Measurements from ENCODE around the gene FSD1. TPM values are rescaled to one million over a fixed set of nuclear protein-coding genes. Genes with fewer than 3 reads are reported as not detected.

Gene FSD1
- total and polyA plus RNA-seq, 9 of the 15 experiments (the other 6 are each of a cell fraction or from before 2014, with no cell fraction given) = 0.11 to 1.9 (median 0.94) TPM; not detected in 1

DNA sequence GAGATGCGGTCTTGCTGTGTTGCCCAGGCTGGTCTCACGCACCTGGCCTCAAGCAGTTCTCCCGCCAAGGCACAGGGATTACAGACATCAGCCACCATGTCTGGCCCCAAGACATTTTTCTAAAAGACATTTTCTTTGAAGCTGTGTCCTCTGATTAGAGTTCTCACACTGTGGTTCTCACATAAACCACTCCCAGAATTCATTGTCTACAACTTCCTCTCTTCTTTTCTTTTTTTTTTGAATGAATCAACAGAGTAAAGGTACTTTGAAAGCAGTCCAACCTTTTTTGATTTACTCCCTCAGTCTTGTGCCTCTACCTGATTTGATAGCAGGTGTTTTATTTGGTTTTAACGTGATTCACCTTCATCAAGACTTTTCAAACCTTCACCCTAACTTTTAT lies 39.6 kb upstream of the FSD1 start:
- CTCF ChIA-PET (ENCODE audit: low intra/inter-chr PET ratio) = interaction anchor here (0.6 kb wide), 1 partner anchor 88 kb away, joined by 3 read pairs; no protein-coding TSS in a partner anchor
- 62% methylated on average over 4 of the region's 4 CpGs for WGBS (ENCODE audit: insufficient coverage, low coverage, missing lambda C conversion rate)
- H3K27ac ChIP-seq (ENCODE audit: extremely low read depth, low read depth, low read length) = no peak overlapping the region
- POLR2A ChIA-PET = no interaction called here
- H3K79me2 ChIP-seq (ENCODE audit: control insufficient read depth, insufficient read depth, low read length) = no peaks in the 10 kb centered on the region
- no peak overlapping the region for H3K9ac ChIP-seq (ENCODE audit: insufficient read depth in 1 of 2, low read depth in 2 of 2, low read length in 2 of 2)
- no peak for FAIRE-seq
- peaks cover 47% of the 10 kb centered on the region; the same call in 2 of the 3 replicates for H3K36me3 ChIP-seq (ENCODE audit: control insufficient read depth, insufficient read depth, low read length)
- no peak overlapping the region for H3K4me2 ChIP-seq (ENCODE audit: insufficient read depth, low read length)
- no peaks in the 10 kb centered on the region for H3K27me3 ChIP-seq (ENCODE audit: control insufficient read depth in 2 of 2, insufficient read depth in 2 of 2, low read length in 2 of 2)
- no peak overlapping the region for H3K4me3 ChIP-seq
- in situ Hi-C loops (cut with MboI) = no loop called here
- DNase-seq (ENCODE audit: extremely low read depth in 1 of 4, low spot score in 3 of 4) = no peak
- no peaks in the 10 kb centered on the region for H3K9me3 ChIP-seq (replicated peaks; ENCODE audit: control insufficient read depth, insufficient read depth, low read depth, low read length)
- peaks cover 0 to 13% of the 10 kb centered on the region in 2 experiments; a peak in 2 of 5 replicates for H3K4me1 ChIP-seq (replicated peaks in 1 of 2; ENCODE audit: control insufficient read depth in 2 of 2, insufficient read depth in 2 of 2, low read length in 2 of 2)
- ATAC-seq = no peak
- no peak overlapping the region for H2AFZ ChIP-seq (ENCODE audit: low read depth, low read length)
- H4K20me1 ChIP-seq (replicated peaks; ENCODE audit: control insufficient read depth, insufficient read depth, low read length) = no peaks in the 10 kb centered on the region; the same call in 1 of the 2 replicates
- intact Hi-C loops (cut with micrococcal nuclease) = no loop called here
- H3K9me1 ChIP-seq (ENCODE audit: control insufficient read depth, insufficient read depth, low read length) = peaks cover 3% of the 10 kb centered on the region
- TF ChIP-seq ZFP1 (CRISPR knock-in tag; IDR thresholded peaks at IDR 0.05) (no peak), ZNF354B (CRISPR knock-in tag; IDR thresholded peaks at IDR 0.05) (no peak), ZC3H8 (IDR thresholded peaks at IDR 0.05) (no peak), ARHGAP35 (IDR thresholded peaks at IDR 0.05; ENCODE audit: partially characterized antibody) (no peak), SRSF9 (IDR thresholded peaks at IDR 0.05; ENCODE audit: borderline replicate concordance, low read depth, low read length) (no peak), SAFB (IDR thresholded peaks at IDR 0.05; ENCODE audit: borderline replicate concordance, low read depth, low read length) (no peak), ADNP (tag; IDR thresholded peaks at IDR 0.05) (no peak), SOX6 (IDR thresholded peaks at IDR 0.05) (no peak), ZNF146 (CRISPR knock-in tag; IDR thresholded peaks at IDR 0.05; ENCODE audit: unreplicated experiment) (no peak), ARID2 (IDR thresholded peaks at IDR 0.05) (no peak), SMARCA5 (IDR thresholded peaks at IDR 0.05) (no peak), XRCC4 (IDR thresholded peaks at IDR 0.05; ENCODE audit: extremely low read depth, insufficient read depth, insufficient read length) (no peak), PTRF (tag; IDR thresholded peaks at IDR 0.05) (no peak)
- TF ChIP-seq, protein P1, sequence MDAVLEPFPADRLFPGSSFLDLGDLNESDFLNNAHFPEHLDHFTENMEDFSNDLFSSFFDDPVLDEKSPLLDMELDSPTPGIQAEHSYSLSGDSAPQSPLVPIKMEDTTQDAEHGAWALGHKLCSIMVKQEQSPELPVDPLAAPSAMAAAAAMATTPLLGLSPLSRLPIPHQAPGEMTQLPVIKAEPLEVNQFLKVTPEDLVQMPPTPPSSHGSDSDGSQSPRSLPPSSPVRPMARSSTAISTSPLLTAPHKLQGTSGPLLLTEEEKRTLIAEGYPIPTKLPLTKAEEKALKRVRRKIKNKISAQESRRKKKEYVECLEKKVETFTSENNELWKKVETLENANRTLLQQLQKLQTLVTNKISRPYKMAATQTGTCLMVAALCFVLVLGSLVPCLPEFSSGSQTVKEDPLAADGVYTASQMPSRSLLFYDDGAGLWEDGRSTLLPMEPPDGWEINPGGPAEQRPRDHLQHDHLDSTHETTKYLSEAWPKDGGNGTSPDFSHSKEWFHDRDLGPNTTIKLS (IDR thresholded peaks at IDR 0.05; ENCODE audit: borderline replicate concordance, low read depth) = no peak
- TF ChIP-seq, protein P2, sequence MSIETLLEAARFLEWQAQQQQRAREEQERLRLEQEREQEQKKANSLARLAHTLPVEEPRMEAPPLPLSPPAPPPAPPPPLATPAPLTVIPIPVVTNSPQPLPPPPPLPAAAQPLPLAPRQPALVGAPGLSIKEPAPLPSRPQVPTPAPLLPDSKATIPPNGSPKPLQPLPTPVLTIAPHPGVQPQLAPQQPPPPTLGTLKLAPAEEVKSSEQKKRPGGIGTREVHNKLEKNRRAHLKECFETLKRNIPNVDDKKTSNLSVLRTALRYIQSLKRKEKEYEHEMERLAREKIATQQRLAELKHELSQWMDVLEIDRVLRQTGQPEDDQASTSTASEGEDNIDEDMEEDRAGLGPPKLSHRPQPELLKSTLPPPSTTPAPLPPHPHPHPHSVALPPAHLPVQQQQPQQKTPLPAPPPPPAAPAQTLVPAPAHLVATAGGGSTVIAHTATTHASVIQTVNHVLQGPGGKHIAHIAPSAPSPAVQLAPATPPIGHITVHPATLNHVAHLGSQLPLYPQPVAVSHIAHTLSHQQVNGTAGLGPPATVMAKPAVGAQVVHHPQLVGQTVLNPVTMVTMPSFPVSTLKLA (conservative IDR thresholded peaks at IDR 0.05) = no peak
- TF ChIP-seq, protein P3, sequence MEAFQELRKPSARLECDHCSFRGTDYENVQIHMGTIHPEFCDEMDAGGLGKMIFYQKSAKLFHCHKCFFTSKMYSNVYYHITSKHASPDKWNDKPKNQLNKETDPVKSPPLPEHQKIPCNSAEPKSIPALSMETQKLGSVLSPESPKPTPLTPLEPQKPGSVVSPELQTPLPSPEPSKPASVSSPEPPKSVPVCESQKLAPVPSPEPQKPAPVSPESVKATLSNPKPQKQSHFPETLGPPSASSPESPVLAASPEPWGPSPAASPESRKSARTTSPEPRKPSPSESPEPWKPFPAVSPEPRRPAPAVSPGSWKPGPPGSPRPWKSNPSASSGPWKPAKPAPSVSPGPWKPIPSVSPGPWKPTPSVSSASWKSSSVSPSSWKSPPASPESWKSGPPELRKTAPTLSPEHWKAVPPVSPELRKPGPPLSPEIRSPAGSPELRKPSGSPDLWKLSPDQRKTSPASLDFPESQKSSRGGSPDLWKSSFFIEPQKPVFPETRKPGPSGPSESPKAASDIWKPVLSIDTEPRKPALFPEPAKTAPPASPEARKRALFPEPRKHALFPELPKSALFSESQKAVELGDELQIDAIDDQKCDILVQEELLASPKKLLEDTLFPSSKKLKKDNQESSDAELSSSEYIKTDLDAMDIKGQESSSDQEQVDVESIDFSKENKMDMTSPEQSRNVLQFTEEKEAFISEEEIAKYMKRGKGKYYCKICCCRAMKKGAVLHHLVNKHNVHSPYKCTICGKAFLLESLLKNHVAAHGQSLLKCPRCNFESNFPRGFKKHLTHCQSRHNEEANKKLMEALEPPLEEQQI (IDR thresholded peaks at IDR 0.05) = no peak
- BruUV-seq (replicated peaks) = no TSS peak
